Measurements from ENCODE around the gene MCM10. TPM values are rescaled to one million over a fixed set of nuclear protein-coding genes. Genes with fewer than 3 reads are reported as not detected.

MCM10 gene
- total and polyA plus RNA-seq, 9 of the 15 experiments (the other 6 are each of a cell fraction or from before 2014, with no cell fraction given): 10.4 to 68.1 (median 48.0) TPM

DNA sequence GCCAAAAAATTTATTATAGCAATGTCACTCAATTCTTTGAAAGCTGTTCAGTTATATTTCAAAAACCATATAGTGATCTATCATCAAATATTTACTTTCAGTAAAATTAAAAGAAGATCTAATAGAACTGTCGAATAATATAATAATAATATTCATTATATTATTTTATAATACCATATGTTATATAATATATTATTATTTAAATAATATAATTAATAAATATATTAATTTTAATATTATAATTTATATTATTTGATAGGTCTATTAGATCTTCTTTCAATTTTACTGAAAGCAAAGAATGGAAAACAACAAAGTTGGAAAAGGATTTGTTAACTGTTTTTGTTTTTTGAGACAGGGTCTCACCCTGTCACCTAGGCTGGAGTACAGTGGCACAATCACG lies 95.3 kb downstream of the MCM10 start (continued):
- TF ChIP-seq, protein P1, sequence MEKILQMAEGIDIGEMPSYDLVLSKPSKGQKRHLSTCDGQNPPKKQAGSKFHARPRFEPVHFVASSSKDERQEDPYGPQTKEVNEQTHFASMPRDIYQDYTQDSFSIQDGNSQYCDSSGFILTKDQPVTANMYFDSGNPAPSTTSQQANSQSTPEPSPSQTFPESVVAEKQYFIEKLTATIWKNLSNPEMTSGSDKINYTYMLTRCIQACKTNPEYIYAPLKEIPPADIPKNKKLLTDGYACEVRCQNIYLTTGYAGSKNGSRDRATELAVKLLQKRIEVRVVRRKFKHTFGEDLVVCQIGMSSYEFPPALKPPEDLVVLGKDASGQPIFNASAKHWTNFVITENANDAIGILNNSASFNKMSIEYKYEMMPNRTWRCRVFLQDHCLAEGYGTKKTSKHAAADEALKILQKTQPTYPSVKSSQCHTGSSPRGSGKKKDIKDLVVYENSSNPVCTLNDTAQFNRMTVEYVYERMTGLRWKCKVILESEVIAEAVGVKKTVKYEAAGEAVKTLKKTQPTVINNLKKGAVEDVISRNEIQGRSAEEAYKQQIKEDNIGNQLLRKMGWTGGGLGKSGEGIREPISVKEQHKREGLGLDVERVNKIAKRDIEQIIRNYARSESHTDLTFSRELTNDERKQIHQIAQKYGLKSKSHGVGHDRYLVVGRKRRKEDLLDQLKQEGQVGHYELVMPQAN (IDR thresholded peaks at IDR 0.05; ENCODE audit: borderline replicate concordance): no peak

DNA sequence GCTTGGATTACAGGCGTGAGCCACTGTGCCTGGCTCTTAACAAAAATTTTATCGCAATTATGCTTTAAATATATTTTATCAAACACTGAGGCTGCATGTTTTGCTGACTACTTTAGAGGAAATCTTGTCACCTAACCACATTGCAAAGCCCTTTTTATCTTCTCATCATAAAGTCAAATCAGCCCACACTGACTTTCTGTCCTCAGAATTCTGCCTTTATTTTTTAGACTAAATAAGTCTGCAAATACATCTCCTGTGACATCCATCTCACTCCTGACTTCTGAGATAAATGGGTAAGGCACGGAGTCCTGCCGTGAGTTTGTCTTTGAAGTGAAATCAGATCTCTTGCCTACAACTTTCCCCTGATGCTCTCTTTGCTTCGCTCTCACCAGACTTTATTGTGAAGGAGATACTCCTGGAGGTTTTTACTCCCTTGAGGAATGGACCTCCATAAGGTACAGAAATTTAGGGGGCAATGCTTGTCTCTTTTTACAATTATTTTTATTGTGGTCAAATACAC lies 96.3 kb downstream of the MCM10 start:
- H3K36me3 ChIP-seq (ENCODE audit: control insufficient read depth, insufficient read depth, low read length): no peaks in the 10 kb centered on the region
- no peaks in the 10 kb centered on the region for H3K9me1 ChIP-seq (ENCODE audit: control insufficient read depth, insufficient read depth, low read length)
- peaks cover 0 to 2% of the 10 kb centered on the region in 2 experiments; a peak in 2 of 5 replicates for H3K4me1 ChIP-seq (replicated peaks in 1 of 2; ENCODE audit: control insufficient read depth in 2 of 2, insufficient read depth in 2 of 2, low read length in 2 of 2)
- no peak overlapping the region for H3K27ac ChIP-seq (ENCODE audit: extremely low read depth, low read depth, low read length)
- H3K4me3 ChIP-seq: no peak overlapping the region
- H3K9ac ChIP-seq (ENCODE audit: insufficient read depth in 1 of 2, low read depth in 2 of 2, low read length in 2 of 2): no peak overlapping the region
- 8% methylated on average over 5 of the region's 5 CpGs for WGBS (ENCODE audit: insufficient coverage, low coverage, missing lambda C conversion rate)
- no peak overlapping the region for H3K4me2 ChIP-seq (ENCODE audit: insufficient read depth, low read length)
- ATAC-seq: no peak
- no peaks in the 10 kb centered on the region for H4K20me1 ChIP-seq (replicated peaks; ENCODE audit: control insufficient read depth, insufficient read depth, low read length)
- no peaks in the 10 kb centered on the region; a peak in 1 of 5 replicates for H3K27me3 ChIP-seq (ENCODE audit: control insufficient read depth in 2 of 2, insufficient read depth in 2 of 2, low read length in 2 of 2)
- POLR2A ChIA-PET: no interaction called here
- no TSS peak for BruUV-seq (replicated peaks)
- H3K79me2 ChIP-seq (ENCODE audit: control insufficient read depth, insufficient read depth, low read length): no peaks in the 10 kb centered on the region
- DNase-seq (ENCODE audit: extremely low read depth in 1 of 4, low spot score in 3 of 4): no peak
- H3K9me3 ChIP-seq (replicated peaks; ENCODE audit: control insufficient read depth, insufficient read depth, low read depth, low read length): no peaks in the 10 kb centered on the region
- CTCF ChIA-PET (ENCODE audit: low intra/inter-chr PET ratio): no interaction called here
- intact Hi-C loops (cut with micrococcal nuclease) (no loop called here), in situ Hi-C loops (cut with MboI) (no loop called here)
- no peak for FAIRE-seq
- no peak overlapping the region for H2AFZ ChIP-seq (ENCODE audit: low read depth, low read length)
- TF ChIP-seq MCM7 (IDR thresholded peaks at IDR 0.05): no peak
- TF ChIP-seq KLF13 (tag; IDR thresholded peaks at IDR 0.05; ENCODE audit: borderline replicate concordance, low read depth): no peak
- TF ChIP-seq, protein P2, sequence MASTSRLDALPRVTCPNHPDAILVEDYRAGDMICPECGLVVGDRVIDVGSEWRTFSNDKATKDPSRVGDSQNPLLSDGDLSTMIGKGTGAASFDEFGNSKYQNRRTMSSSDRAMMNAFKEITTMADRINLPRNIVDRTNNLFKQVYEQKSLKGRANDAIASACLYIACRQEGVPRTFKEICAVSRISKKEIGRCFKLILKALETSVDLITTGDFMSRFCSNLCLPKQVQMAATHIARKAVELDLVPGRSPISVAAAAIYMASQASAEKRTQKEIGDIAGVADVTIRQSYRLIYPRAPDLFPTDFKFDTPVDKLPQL (IDR thresholded peaks at IDR 0.05; ENCODE audit: extremely low read depth, insufficient read length): no peak
- no peak for TF ChIP-seq ZNF785 (CRISPR knock-in tag; IDR thresholded peaks at IDR 0.05)
- no peak for TF ChIP-seq PHF21A (IDR thresholded peaks at IDR 0.05; ENCODE audit: borderline replicate concordance, low read depth)
- TF ChIP-seq, protein P3, sequence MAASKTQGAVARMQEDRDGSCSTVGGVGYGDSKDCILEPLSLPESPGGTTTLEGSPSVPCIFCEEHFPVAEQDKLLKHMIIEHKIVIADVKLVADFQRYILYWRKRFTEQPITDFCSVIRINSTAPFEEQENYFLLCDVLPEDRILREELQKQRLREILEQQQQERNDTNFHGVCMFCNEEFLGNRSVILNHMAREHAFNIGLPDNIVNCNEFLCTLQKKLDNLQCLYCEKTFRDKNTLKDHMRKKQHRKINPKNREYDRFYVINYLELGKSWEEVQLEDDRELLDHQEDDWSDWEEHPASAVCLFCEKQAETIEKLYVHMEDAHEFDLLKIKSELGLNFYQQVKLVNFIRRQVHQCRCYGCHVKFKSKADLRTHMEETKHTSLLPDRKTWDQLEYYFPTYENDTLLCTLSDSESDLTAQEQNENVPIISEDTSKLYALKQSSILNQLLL (CRISPR knock-in tag; IDR thresholded peaks at IDR 0.05; ENCODE audit: borderline replicate concordance): no peak
- no peak for TF ChIP-seq GTF2A2 (tag; IDR thresholded peaks at IDR 0.05)
- no peak for TF ChIP-seq CCAR2 (IDR thresholded peaks at IDR 0.05; ENCODE audit: low read depth, low read length)
- TF ChIP-seq ZNF274 (IDR thresholded peaks at IDR 0.05; ENCODE audit: borderline replicate concordance, low read depth, low read length): no peak

Measured in K562 (cell line).